Measurements from ENCODE around the gene PALLD. TPM values are rescaled to one million over a fixed set of nuclear protein-coding genes. Genes with fewer than 3 reads are reported as not detected.

PALLD gene
- total RNA-seq, 1 experiment from 2014 or later: 6.5 TPM

GRCh38 chr4:168856312-168856711, 359.5 kb downstream of the PALLD start:
- no peak for DNase-seq (ENCODE audit: low read depth, low spot score)
- ChIA-PET CTCF (no interaction called here), POLR2A (no interaction called here)
- Histone ChIP-seq H3K9me3 (ENCODE audit: control insufficient read depth, insufficient read depth, low read depth, low read length) (no peaks in the 10 kb centered on the region), H3K27me3 (ENCODE audit: control insufficient read depth, insufficient read depth, low read length) (no peaks in the 10 kb centered on the region), H3K27ac (ENCODE audit: low read length) (no peak overlapping the region), H3K36me3 (ENCODE audit: control insufficient read depth, insufficient read depth, low read length) (no peaks in the 10 kb centered on the region), H3K4me1 (ENCODE audit: control insufficient read depth, insufficient read depth, low read length) (no peaks in the 10 kb centered on the region), H3K4me3 (ENCODE audit: low read depth in 2 of 2, low read length in 2 of 2) (no peak overlapping the region)
- intact Hi-C loops (cut with micrococcal nuclease; ENCODE audit: unreplicated experiment): no loop called here
- TF ChIP-seq REST (IDR thresholded peaks at IDR 0.05; ENCODE audit: insufficient read depth in 1 of 2, low read depth in 2 of 2, low read length in 1 of 2): no peak
- no peak for TF ChIP-seq CTCF (IDR thresholded peaks at IDR 0.05)
- no peak for TF ChIP-seq SIN3A (IDR thresholded peaks at IDR 0.05; ENCODE audit: borderline replicate concordance, insufficient read depth, low read depth, low read length)
- no peak for TF ChIP-seq POLR2AphosphoS5 (IDR thresholded peaks at IDR 0.05; ENCODE audit: low read depth, low read length)
- TF ChIP-seq TCF7L2 (IDR thresholded peaks at IDR 0.05; ENCODE audit: low read depth, low read length): no peak
- no peak for ATAC-seq
- BruUV-seq (replicated peaks): no TSS peak
- in situ Hi-C loops (cut with HindIII; ENCODE audit: low pct_unique_long_range_greater_than_20kb, low sequenced_read_pairs): no loop called here

- no peak for TF ChIP-seq SIN3A (IDR thresholded peaks at IDR 0.05; ENCODE audit: borderline replicate concordance, insufficient read depth, low read depth, low read length)
- no peak for TF ChIP-seq CTCF (IDR thresholded peaks at IDR 0.05)
- TF ChIP-seq TCF7L2 (IDR thresholded peaks at IDR 0.05; ENCODE audit: low read depth, low read length): no peak
- TF ChIP-seq REST (IDR thresholded peaks at IDR 0.05; ENCODE audit: insufficient read depth in 1 of 2, low read depth in 2 of 2, low read length in 1 of 2): no peak
- TF ChIP-seq POLR2AphosphoS5 (IDR thresholded peaks at IDR 0.05; ENCODE audit: low read depth, low read length): no peak
- in situ Hi-C loops (cut with HindIII; ENCODE audit: low pct_unique_long_range_greater_than_20kb, low sequenced_read_pairs): no loop called here
- CTCF ChIA-PET: no interaction called here
These were observed 360.2 kb downstream of the PALLD start for GRCh38 chr4:168857009-168857408.

More at GRCh38 chr4:168857009-168857408, 360.2 kb downstream of the PALLD start:
- H3K36me3 ChIP-seq (ENCODE audit: control insufficient read depth, insufficient read depth, low read length): no peaks in the 10 kb centered on the region
- no TSS peak for BruUV-seq (replicated peaks)
- no peak for DNase-seq (ENCODE audit: low read depth, low spot score)
- no peaks in the 10 kb centered on the region for H3K9me3 ChIP-seq (ENCODE audit: control insufficient read depth, insufficient read depth, low read depth, low read length)
- H3K27ac ChIP-seq (ENCODE audit: low read length): no peak overlapping the region
- ATAC-seq: no peak
- H3K4me3 ChIP-seq (ENCODE audit: low read depth in 2 of 2, low read length in 2 of 2): no peak overlapping the region
- H3K27me3 ChIP-seq (ENCODE audit: control insufficient read depth, insufficient read depth, low read length): no peaks in the 10 kb centered on the region
- no peaks in the 10 kb centered on the region for H3K4me1 ChIP-seq (ENCODE audit: control insufficient read depth, insufficient read depth, low read length)
- intact Hi-C loops (cut with micrococcal nuclease; ENCODE audit: unreplicated experiment): no loop called here
- POLR2A ChIA-PET: no interaction called here

Measured in Panc1 (cell line).